ENCODE results near the gene WWOX. TPM values are rescaled to one million over a fixed set of nuclear protein-coding genes. Genes with fewer than 3 reads are reported as not detected.

Gene WWOX
- total RNA-seq, 2 experiments from 2014 or later = 16.6 to 19.0 TPM

DNA sequence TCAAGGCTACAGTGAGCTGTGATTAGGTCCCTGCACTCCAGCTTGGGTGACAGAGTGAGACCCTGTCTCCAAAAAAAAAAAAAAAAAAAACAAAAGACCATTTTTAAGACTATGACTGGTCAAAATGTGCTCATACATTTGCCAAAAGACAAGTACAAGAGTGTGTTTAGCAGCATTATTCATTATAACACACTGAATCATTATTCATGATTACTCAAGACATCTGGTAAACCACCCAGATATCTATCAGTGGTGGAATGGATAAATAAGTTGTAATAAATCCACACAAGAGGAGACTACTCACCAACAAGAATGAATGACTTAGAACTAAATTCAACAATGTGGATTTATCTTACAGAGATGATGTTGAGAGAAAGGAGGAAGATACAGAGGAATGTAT, 784.8 kb downstream of the WWOX start:
- Mint-ChIP-seq H3K4me1 (peaks cover 40% of the 10 kb centered on the region), H3K36me3 (ENCODE audit: low read depth) (peaks cover 10% of the 10 kb centered on the region), H3K27ac (no peak overlapping the region), H3K9me3 (no peaks in the 10 kb centered on the region), H3K27me3 (no peaks in the 10 kb centered on the region), H3K4me3 (no peak overlapping the region)
- POLR2A ChIA-PET = no interaction called here
- CTCF ChIA-PET = no interaction called here
- no peak for DNase-seq

- ChIA-PET POLR2A (interaction anchor here (1.0 to 3.9 kb wide), 3 partner anchors 55 to 381 kb away, joined by 3 to 24 read pairs (median 5); no protein-coding TSS in a partner anchor), CTCF (interaction anchor here (1.0 kb wide), 1 partner anchor 32 kb away, joined by 3 read pairs; no protein-coding TSS in a partner anchor)
- peaks cover 70% of the 10 kb centered on the region for H3K4me1 Mint-ChIP-seq
- H3K36me3 Mint-ChIP-seq (ENCODE audit: low read depth) = peaks cover 22% of the 10 kb centered on the region
- no peak overlapping the region for H3K4me3 Mint-ChIP-seq
- H3K9me3 Mint-ChIP-seq = peaks cover 6% of the 10 kb centered on the region
- no peaks in the 10 kb centered on the region for H3K27me3 Mint-ChIP-seq
- DNase-seq = no peak
- no peak overlapping the region for H3K27ac Mint-ChIP-seq
Measured at GRCh38 chr16:78889346-78889745, 789.9 kb downstream of the WWOX start.

- H3K4me3 Mint-ChIP-seq = no peak overlapping the region
- H3K4me1 Mint-ChIP-seq = peaks cover 79% of the 10 kb centered on the region
- H3K36me3 Mint-ChIP-seq (ENCODE audit: low read depth) = peaks cover 22% of the 10 kb centered on the region
- peak overlapping the region; percentile 88 for H3K27ac Mint-ChIP-seq
- no peak for DNase-seq
- ChIA-PET CTCF (no interaction called here), POLR2A (no interaction called here)
- peaks cover 6% of the 10 kb centered on the region for H3K9me3 Mint-ChIP-seq
- H3K27me3 Mint-ChIP-seq = no peaks in the 10 kb centered on the region
Measured at GRCh38 chr16:78890373-78890895, 791.0 kb downstream of the WWOX start.

DNA sequence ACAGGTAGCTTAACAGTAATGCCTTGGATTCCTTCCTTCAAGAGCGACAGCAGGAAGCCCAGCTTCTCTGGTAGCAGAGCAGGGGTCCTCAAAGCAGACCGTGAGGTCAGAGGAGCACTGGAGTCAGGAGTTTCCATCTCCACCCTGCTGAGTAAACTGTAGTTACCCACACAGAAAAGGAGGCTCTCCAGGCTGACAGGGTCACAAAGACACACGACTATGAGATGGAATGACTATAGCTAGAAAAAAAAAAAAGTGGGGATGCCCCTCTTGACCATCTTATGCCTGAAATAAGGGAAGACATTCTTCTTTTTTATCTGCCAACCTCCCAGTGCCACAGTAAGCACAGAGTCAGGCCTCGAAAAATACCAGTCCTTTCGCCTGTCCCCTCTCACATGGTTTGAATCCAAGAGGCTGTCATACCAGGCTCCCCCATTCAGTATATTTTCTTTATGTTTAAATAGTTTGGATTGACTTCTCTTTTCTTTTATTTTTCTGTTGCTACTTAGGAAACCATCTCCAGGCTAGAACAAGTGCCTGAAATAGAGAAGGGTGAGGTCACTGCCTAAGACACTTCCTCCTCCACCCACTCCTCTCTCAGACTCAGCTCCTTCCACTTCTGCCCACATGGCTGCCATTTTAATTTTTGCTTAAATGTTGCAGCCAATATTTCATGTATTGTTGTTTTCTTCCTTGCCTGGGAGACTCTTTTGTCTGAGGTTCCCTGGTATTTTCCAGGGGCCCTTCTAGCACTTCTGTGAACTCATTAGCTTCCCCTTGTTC, 793.7 kb downstream of the WWOX start:
- DNase-seq = no peak
- Mint-ChIP-seq H3K4me1 (peaks cover 91% of the 10 kb centered on the region), H3K27me3 (no peaks in the 10 kb centered on the region), H3K9me3 (peaks cover 6% of the 10 kb centered on the region), H3K27ac (peak overlapping the region; percentile 85), H3K4me3 (no peak overlapping the region), H3K36me3 (ENCODE audit: low read depth) (peaks cover 28% of the 10 kb centered on the region)
- ChIA-PET POLR2A (interaction anchor here (0.7 to 7.8 kb wide), 8 partner anchors 10 to 708 kb away, joined by 3 to 121 read pairs (median 5); partner anchors contain the start of gene MAF), CTCF (interaction anchor here (0.7 to 1.3 kb wide), 4 partner anchors 114 to 391 kb away, joined by 3 to 4 read pairs (median 4); no protein-coding TSS in a partner anchor)

DNA sequence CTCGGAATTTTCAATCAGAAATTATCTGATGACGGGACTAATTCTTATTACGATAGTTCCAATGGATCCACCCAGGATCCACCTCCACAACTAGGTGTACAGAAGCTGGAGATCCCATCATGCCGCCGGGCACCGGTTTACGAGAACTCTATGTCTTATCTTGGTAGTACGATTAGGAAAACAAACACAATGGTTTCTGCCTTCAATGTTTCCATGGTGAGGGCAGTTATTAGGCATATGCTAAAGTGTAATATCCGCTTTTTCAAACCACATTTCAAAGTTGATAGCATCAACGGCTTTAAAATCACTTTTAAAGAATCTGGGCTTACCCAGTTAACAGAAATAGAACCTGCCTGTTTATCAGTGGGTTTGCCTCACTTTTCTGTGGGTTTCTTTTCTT, 795.4 kb downstream of the WWOX start:
- Mint-ChIP-seq H3K4me3 (peak overlapping the region; percentile 26), H3K27me3 (no peaks in the 10 kb centered on the region), H3K9me3 (peaks cover 4% of the 10 kb centered on the region), H3K36me3 (ENCODE audit: low read depth) (peaks cover 25% of the 10 kb centered on the region), H3K27ac (peak overlapping the region; percentile 95), H3K4me1 (peaks cover 91% of the 10 kb centered on the region)
- peak; percentile 47 for DNase-seq
- POLR2A ChIA-PET = interaction anchor here (0.6 to 7.8 kb wide), 13 partner anchors 67 to 705 kb away, joined by 3 to 121 read pairs (median 4); partner anchors contain the start of gene MAF
- CTCF ChIA-PET = interaction anchor here (0.5 to 1.9 kb wide), 2 partner anchors 189 to 1238 kb away, joined by 3 to 6 read pairs; no protein-coding TSS in a partner anchor

DNA sequence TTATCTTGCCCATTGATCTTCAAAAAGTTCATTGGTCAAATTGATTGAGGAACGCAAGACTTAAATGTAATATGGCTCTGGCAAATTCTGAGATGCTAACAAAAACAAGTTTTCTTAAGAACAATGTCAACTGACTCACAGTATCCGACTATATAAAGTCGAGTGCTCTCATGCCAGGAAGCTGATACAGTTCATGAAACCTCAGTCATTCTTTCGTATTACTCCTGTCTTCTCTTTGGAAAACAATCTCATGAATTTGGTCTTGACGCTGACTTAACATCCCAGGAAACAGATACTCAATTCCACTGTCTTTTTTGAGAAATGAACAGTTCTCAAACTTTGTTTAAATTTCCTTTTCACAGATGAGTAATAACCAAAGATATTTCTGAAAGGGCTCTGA, 796.2 kb downstream of the WWOX start:
- DNase-seq = no peak
- peaks cover 92% of the 10 kb centered on the region for H3K4me1 Mint-ChIP-seq
- no peaks in the 10 kb centered on the region for H3K9me3 Mint-ChIP-seq
- peak overlapping the region; percentile 54 for H3K4me3 Mint-ChIP-seq
- POLR2A ChIA-PET = interaction anchor here (0.8 to 7.8 kb wide), 13 partner anchors 9 to 704 kb away, joined by 3 to 121 read pairs (median 5); partner anchors contain the start of gene MAF
- no peaks in the 10 kb centered on the region for H3K27me3 Mint-ChIP-seq
- H3K27ac Mint-ChIP-seq = peak overlapping the region; percentile 95
- H3K36me3 Mint-ChIP-seq (ENCODE audit: low read depth) = peaks cover 18% of the 10 kb centered on the region
- CTCF ChIA-PET = interaction anchor here (1.9 kb wide), 1 partner anchor 190 kb away, joined by 6 read pairs; no protein-coding TSS in a partner anchor

GRCh38 chr16:78896280-78896679, 796.8 kb downstream of the WWOX start:
- no peaks in the 10 kb centered on the region for H3K9me3 Mint-ChIP-seq
- H3K36me3 Mint-ChIP-seq (ENCODE audit: low read depth) = peaks cover 22% of the 10 kb centered on the region
- H3K4me1 Mint-ChIP-seq = peaks cover 92% of the 10 kb centered on the region
- DNase-seq = peak; percentile 77
- H3K27ac Mint-ChIP-seq = peak overlapping the region; percentile 95
- H3K4me3 Mint-ChIP-seq = no peak overlapping the region
- CTCF ChIA-PET = interaction anchor here (1.9 kb wide), 1 partner anchor 190 kb away, joined by 6 read pairs; no protein-coding TSS in a partner anchor
- H3K27me3 Mint-ChIP-seq = no peaks in the 10 kb centered on the region
- POLR2A ChIA-PET = interaction anchor here (0.8 to 7.8 kb wide), 15 partner anchors 10 to 703 kb away, joined by 3 to 121 read pairs (median 4); partner anchors contain the start of gene MAF

DNA sequence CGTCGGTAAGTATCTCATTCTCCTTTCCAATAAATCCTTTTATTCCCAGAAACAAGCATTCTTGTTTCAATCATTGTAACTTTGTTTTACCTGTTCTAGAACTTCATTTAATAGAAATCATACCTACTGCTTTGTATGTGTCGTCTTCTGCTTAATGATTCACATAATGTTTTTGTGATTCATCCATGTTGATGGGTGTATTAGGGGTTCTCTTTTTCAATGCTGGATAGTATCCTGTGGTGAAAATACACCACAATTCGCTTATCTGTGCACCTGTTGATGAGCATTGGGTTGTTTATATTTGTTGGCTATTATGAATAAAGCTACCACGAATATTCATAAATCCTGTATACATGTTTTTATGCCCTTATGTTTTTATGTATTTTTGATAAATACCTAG, 797.8 kb downstream of the WWOX start:
- Mint-ChIP-seq H3K9me3 (no peaks in the 10 kb centered on the region), H3K4me1 (peaks cover 94% of the 10 kb centered on the region), H3K4me3 (peak overlapping the region; percentile 41), H3K27ac (peak overlapping the region; percentile 95), H3K27me3 (no peaks in the 10 kb centered on the region), H3K36me3 (ENCODE audit: low read depth) (peaks cover 26% of the 10 kb centered on the region)
- DNase-seq = no peak
- ChIA-PET CTCF (no interaction called here), POLR2A (interaction anchor here (1.1 to 7.8 kb wide), 6 partner anchors 15 to 702 kb away, joined by 3 to 121 read pairs (median 8); partner anchors contain the start of gene MAF)

DNA sequence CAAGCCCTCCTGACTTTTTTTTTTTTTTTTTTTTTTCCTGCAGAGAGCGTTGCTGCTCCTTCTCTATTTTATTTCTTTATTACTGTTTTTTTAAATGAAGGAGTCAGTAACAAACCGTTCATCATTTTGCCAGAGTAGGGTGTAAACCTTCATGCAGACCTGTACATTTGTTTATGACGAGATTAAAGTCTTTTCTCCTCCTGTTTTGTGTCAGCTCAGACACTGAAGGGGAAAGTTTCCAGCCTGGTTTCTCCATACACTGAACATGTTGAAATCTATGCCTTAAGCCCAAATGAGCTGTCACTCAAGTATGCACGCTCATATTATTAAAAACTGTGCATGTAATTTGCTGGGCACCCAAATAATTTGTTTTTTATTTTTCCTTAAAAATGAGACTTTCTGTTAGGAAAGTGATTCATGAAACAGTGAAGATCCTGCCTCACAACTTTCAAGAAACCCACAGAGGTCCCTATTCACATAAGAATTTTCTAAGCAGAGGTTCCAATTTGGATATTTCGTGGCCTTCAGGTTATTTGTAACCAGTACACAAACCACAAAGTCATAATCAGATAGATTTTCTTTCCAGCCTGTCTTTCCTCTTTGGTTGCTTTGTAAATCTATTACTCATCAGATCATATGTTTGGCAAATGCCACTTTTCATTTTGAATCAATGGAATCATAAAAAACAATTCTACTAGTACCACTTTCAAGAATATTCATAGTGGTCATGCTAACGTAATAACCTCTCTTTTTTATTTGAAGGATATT, 800.8 kb downstream of the WWOX start:
- Mint-ChIP-seq H3K4me1 (peaks cover 79% of the 10 kb centered on the region), H3K27ac (peak overlapping the region; percentile 88), H3K9me3 (no peaks in the 10 kb centered on the region), H3K36me3 (ENCODE audit: low read depth) (peaks cover 25% of the 10 kb centered on the region), H3K4me3 (peak overlapping the region; percentile 25), H3K27me3 (no peaks in the 10 kb centered on the region)
- POLR2A ChIA-PET = interaction anchor here (1.2 to 7.8 kb wide), 7 partner anchors 18 to 699 kb away, joined by 3 to 89 read pairs (median 5); partner anchors contain the start of gene MAF
- no peak for DNase-seq
- CTCF ChIA-PET = interaction anchor here (0.7 to 2.0 kb wide), 5 partner anchors 27 to 360 kb away, joined by 3 to 9 read pairs (median 4); no protein-coding TSS in a partner anchor

GRCh38 chr16:78900966-78901365, 801.5 kb downstream of the WWOX start:
- no peak for DNase-seq
- peak overlapping the region; percentile 88 for H3K27ac Mint-ChIP-seq
- no peaks in the 10 kb centered on the region for H3K9me3 Mint-ChIP-seq
- H3K4me3 Mint-ChIP-seq = no peak overlapping the region
- peaks cover 25% of the 10 kb centered on the region for H3K36me3 Mint-ChIP-seq (ENCODE audit: low read depth)
- ChIA-PET POLR2A (interaction anchor here (1.0 kb wide), 1 partner anchor 123 kb away, joined by 4 read pairs; no protein-coding TSS in a partner anchor), CTCF (interaction anchor here (1.2 kb wide), 1 partner anchor 13 kb away, joined by 3 read pairs; no protein-coding TSS in a partner anchor)
- H3K4me1 Mint-ChIP-seq = peaks cover 72% of the 10 kb centered on the region
- no peaks in the 10 kb centered on the region for H3K27me3 Mint-ChIP-seq

- DNase-seq = no peak
- ChIA-PET POLR2A (interaction anchor here (0.9 kb wide), 1 partner anchor 123 kb away, joined by 3 read pairs; no protein-coding TSS in a partner anchor), CTCF (no interaction called here)
- peaks cover 6% of the 10 kb centered on the region for H3K9me3 Mint-ChIP-seq
- H3K27me3 Mint-ChIP-seq = no peaks in the 10 kb centered on the region
- H3K4me3 Mint-ChIP-seq = no peak overlapping the region
- H3K36me3 Mint-ChIP-seq (ENCODE audit: low read depth) = peaks cover 29% of the 10 kb centered on the region
- peak overlapping the region; percentile 29 for H3K27ac Mint-ChIP-seq
- H3K4me1 Mint-ChIP-seq = peaks cover 60% of the 10 kb centered on the region
Measured at GRCh38 chr16:78902321-78902720, 802.9 kb downstream of the WWOX start.

DNA sequence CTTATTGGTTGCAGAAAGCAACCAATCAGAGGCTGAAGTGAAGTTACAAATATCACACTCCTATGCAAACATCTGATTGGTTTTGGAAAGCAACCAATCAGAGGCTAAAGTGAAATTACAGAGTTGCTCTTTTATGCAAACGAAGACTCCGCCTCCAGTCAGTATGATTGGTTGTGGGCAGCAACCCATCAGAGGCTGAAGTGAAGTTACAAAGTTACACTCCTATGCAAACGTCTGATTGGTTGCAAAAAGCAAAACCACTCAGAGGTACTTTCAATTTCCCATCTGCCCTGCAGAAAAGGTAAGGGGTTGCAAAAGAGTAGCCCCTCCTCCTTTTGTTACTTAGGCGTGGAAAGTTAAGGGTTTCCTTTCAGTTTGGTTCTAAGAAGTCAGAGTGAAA, 803.8 kb downstream of the WWOX start:
- Mint-ChIP-seq H3K27ac (no peak overlapping the region), H3K27me3 (no peaks in the 10 kb centered on the region), H3K36me3 (ENCODE audit: low read depth) (peaks cover 30% of the 10 kb centered on the region), H3K4me1 (peaks cover 52% of the 10 kb centered on the region), H3K9me3 (peaks cover 8% of the 10 kb centered on the region), H3K4me3 (no peak overlapping the region)
- DNase-seq = no peak
- POLR2A ChIA-PET = no interaction called here
- CTCF ChIA-PET = no interaction called here

All from activated CD4-positive, alpha-beta memory T cell treated with anti-CD3 and anti-CD28 coated beads, Interleukin-2, amount 10 ng/mL, durations not matched to agents 7 days and 5 days (primary cell).